ENCODE measurements around the gene C3orf20.

DNA sequence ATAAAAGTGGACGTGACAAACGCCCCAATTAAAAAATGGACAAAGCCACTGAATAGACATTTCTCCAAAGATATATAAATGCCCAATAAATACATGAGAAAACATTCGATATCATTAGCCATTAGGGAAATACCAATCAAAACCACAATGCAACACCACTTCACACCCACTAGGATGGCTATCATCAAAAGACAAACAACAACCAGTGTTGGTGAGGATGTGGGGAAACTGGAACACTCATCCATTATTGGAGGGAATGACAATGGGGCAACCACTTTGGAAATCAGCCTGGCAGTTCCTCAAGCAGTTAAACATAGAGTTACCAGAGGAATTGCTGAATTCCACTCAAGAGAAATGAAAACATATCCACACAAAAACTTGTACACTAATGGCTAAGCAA lies 111.4 kb downstream of the C3orf20 start:
- TF ChIP-seq POLR2A (IDR thresholded peaks at IDR 0.05; ENCODE audit: low read length) (no peak), GATA1 (IDR thresholded peaks at IDR 0.05; ENCODE audit: low read depth, low read length) (no peak)

Data from erythroblast (primary cell).